Suprapubic skin (tissue), 4 donors: Measurements from ENCODE around the gene KLHL12. TPM values are rescaled to one million over a fixed set of nuclear protein-coding genes. Genes with fewer than 3 reads are reported as not detected.
A peak's percentile ranks its signal among the peaks of the same experiment; 100 is the strongest.

Experiments used
- DNase-seq, 2 donors: peaks; one replicate each; pipeline ENCODE4 v3.0.0-alpha.2; 2019; ENCODE audit warnings: low spot score in 2 of 2
- H3K27ac ChIP-seq: fragments of 200-600 bp; sonication (generic); one replicate; pipeline ENCODE4 v1.5.1; 2019
- H3K27me3 ChIP-seq: fragments of 200-600 bp; sonication (generic); one replicate; pipeline ENCODE4 v1.5.1; 2019
- H3K36me3 ChIP-seq: fragments of 200-600 bp; sonication (generic); one replicate; pipeline ENCODE4 v1.5.1; 2019
- H3K4me1 ChIP-seq: fragments of 200-600 bp; sonication (generic); one replicate; pipeline ENCODE4 v1.5.1; 2019
- H3K4me3 ChIP-seq: fragments of 200-600 bp; sonication (generic); one replicate; pipeline ENCODE4 v1.5.1; 2019; ENCODE audit warnings: mild to moderate bottlenecking
- H3K9me3 ChIP-seq: fragments of 200-600 bp; sonication (generic); one replicate; pipeline ENCODE4 v1.5.1; 2019
- CTCF ChIP-seq, 2 donors: fragments of 200-600 bp in 1 of 2; fragments of 450-650 bp in 1 of 2; sonication (generic) in 1 of 2; IDR thresholded peaks; one replicate each; pipeline ENCODE4 v1.5.1; 2016 to 2019; ENCODE audit warnings: antibody characterized with exemption in 2 of 2, mild to moderate bottlenecking in 1 of 2, moderate library complexity in 1 of 2
- EP300 ChIP-seq: sonication (generic); formaldehyde crosslinking; IDR thresholded peaks from one replicate; pipeline ENCODE4 v1.6.1; 2017; ENCODE audit warnings: antibody characterized with exemption
- POLR2A ChIP-seq, 2 donors: fragments of 450-650 bp; IDR thresholded peaks; one replicate each; pipeline ENCODE4 v1.6.1; 2017; ENCODE audit warnings: antibody characterized with exemption in 2 of 2, mild to moderate bottlenecking in 2 of 2, moderate library complexity in 2 of 2
- POLR2AphosphoS5 ChIP-seq, 3 donors: sonication (generic); formaldehyde crosslinking; IDR thresholded peaks; one replicate each; pipeline ENCODE4 v1.6.1; 2017; ENCODE audit warnings: antibody characterized with exemption in 3 of 3
- WGBS: methylation state at CpG from one replicate; pipeline ENCODE4 v1.1.5; 2018; 5-methylcytosine and 5-hydroxymethylcytosine counted together
- total RNA-seq, 4 donors: library from RNA; depleted of rRNA; stranded (reverse); fragments of >200 nt; gene quantifications; one replicate each; pipeline ENCODE4 v1.1.0, GENCODE V29; 2016

Gene KLHL12
- total RNA-seq, 4 donors from 2014 or later: 13.4 to 19.6 (median 15.1) TPM

- Histone ChIP-seq H3K9me3 (no peaks in the 10 kb centered on the region), H3K36me3 (no peaks in the 10 kb centered on the region), H3K4me3 (no peak overlapping the region), H3K27ac (no peak overlapping the region), H3K27me3 (no peaks in the 10 kb centered on the region), H3K4me1 (peaks cover 8% of the 10 kb centered on the region)
- TF ChIP-seq CTCF (IDR thresholded peaks at IDR 0.05): peak; percentile 9 to 49
- no peak for TF ChIP-seq EP300
- TF ChIP-seq POLR2A (IDR thresholded peaks at IDR 0.05): no peak
- DNase-seq: no peak
- 69% methylated on average over 15 of the region's 15 CpGs for WGBS
These were observed 74.7 kb downstream of the KLHL12 start for GRCh38 chr1:202852163-202852904.

GRCh38 chr1:202850593-202851362 is 76.3 kb downstream of the KLHL12 start:
- no peaks in the 10 kb centered on the region for H3K9me3 ChIP-seq
- no peak overlapping the region for H3K4me3 ChIP-seq
- no peaks in the 10 kb centered on the region for H3K36me3 ChIP-seq
- H3K27ac ChIP-seq: no peak overlapping the region
- WGBS: 75% methylated on average over 7 of the region's 7 CpGs
- DNase-seq: no peak
- peaks cover 8% of the 10 kb centered on the region for H3K4me1 ChIP-seq
- no peaks in the 10 kb centered on the region for H3K27me3 ChIP-seq
- TF ChIP-seq EP300 (no peak), POLR2A (IDR thresholded peaks at IDR 0.05) (no peak), CTCF (IDR thresholded peaks at IDR 0.05) (no peak), POLR2AphosphoS5 (IDR thresholded peaks at IDR 0.05) (no peak)

- Histone ChIP-seq H3K4me3 (no peak overlapping the region), H3K27me3 (no peaks in the 10 kb centered on the region), H3K9me3 (no peaks in the 10 kb centered on the region), H3K27ac (no peak overlapping the region), H3K4me1 (peaks cover 17% of the 10 kb centered on the region), H3K36me3 (no peaks in the 10 kb centered on the region)
- no peak for DNase-seq
- 54% methylated on average over 2 of the region's 2 CpGs for WGBS
- TF ChIP-seq POLR2AphosphoS5 (IDR thresholded peaks at IDR 0.05) (no peak), CTCF (IDR thresholded peaks at IDR 0.05) (no peak), EP300 (no peak), POLR2A (IDR thresholded peaks at IDR 0.05) (no peak)
These were observed 78.9 kb downstream of the KLHL12 start for GRCh38 chr1:202848191-202848542.

GRCh38 chr1:202844935-202845334 is 82.1 kb downstream of the KLHL12 start:
- Histone ChIP-seq H3K27me3 (no peaks in the 10 kb centered on the region), H3K27ac (no peak overlapping the region), H3K9me3 (no peaks in the 10 kb centered on the region), H3K4me3 (no peak overlapping the region), H3K4me1 (peaks cover 9% of the 10 kb centered on the region), H3K36me3 (no peaks in the 10 kb centered on the region)
- TF ChIP-seq POLR2A (IDR thresholded peaks at IDR 0.05): no peak
- TF ChIP-seq EP300: no peak
- no peak for TF ChIP-seq CTCF (IDR thresholded peaks at IDR 0.05)
- no peak for TF ChIP-seq POLR2AphosphoS5 (IDR thresholded peaks at IDR 0.05)
- 66% methylated on average over 6 of the region's 6 CpGs for WGBS
- DNase-seq: no peak

GRCh38 chr1:202844259-202844658 is 82.8 kb downstream of the KLHL12 start:
- Histone ChIP-seq H3K4me3 (no peak overlapping the region), H3K27me3 (no peaks in the 10 kb centered on the region), H3K27ac (no peak overlapping the region), H3K36me3 (no peaks in the 10 kb centered on the region), H3K9me3 (no peaks in the 10 kb centered on the region), H3K4me1 (peaks cover 9% of the 10 kb centered on the region)
- WGBS: 67% methylated on average over 5 of the region's 5 CpGs
- DNase-seq: no peak
- no peak for TF ChIP-seq POLR2A (IDR thresholded peaks at IDR 0.05)
- TF ChIP-seq POLR2AphosphoS5 (IDR thresholded peaks at IDR 0.05): no peak
- no peak for TF ChIP-seq CTCF (IDR thresholded peaks at IDR 0.05)
- no peak for TF ChIP-seq EP300
